ENCODE measurements around the gene ABTB2. TPM values are rescaled to one million over a fixed set of nuclear protein-coding genes. Genes with fewer than 3 reads are reported as not detected.

Gene ABTB2
- total and polyA plus RNA-seq, 7 donors, result 4.5 to 24.7 (median 18.5) TPM

- Histone ChIP-seq H3K9me3 (no peaks in the 10 kb centered on the region), H3K4me1 (no peaks in the 10 kb centered on the region), H3K4me3 (no peak overlapping the region), H3K36me3 (ENCODE audit: insufficient read depth in 1 of 2, low read depth in 1 of 2) (peaks cover 6 to 100% of the 10 kb centered on the region in 2 donors), H3K27ac (no peak overlapping the region), H3K27me3 (ENCODE audit: insufficient read depth in 3 of 3, low read length in 2 of 3) (no peaks in the 10 kb centered on the region)
- TF ChIP-seq CTCF (IDR thresholded peaks at IDR 0.05), result no peak
- 82 to 94% (median 84%) methylated on average over 7 of the region's 7 CpGs for WGBS, 3 donors
- intact Hi-C loops (cut with DNase I), result no loop called here
- ATAC-seq (no peak), DNase-seq (peak in 1 of 2 donors; percentile 45)
Measured at GRCh38 chr11:34149274-34149673, 208.5 kb downstream of the ABTB2 start.

- H3K9me3 ChIP-seq, result no peaks in the 10 kb centered on the region
- peaks cover 6 to 100% of the 10 kb centered on the region in 2 donors for H3K36me3 ChIP-seq (ENCODE audit: insufficient read depth in 1 of 2, low read depth in 1 of 2)
- no peak overlapping the region for H3K27ac ChIP-seq
- ATAC-seq, result peak in 1 of 4 donors; percentile 5
- H3K27me3 ChIP-seq (ENCODE audit: insufficient read depth in 3 of 3, low read length in 2 of 3), result no peaks in the 10 kb centered on the region
- intact Hi-C loops (cut with DNase I), result no loop called here
- no peak for TF ChIP-seq CTCF (IDR thresholded peaks at IDR 0.05)
- no peak for DNase-seq
- H3K4me3 ChIP-seq, result no peak overlapping the region
- WGBS, 3 donors, result 77 to 84% (median 81%) methylated on average over 16 of the region's 16 CpGs
- H3K4me1 ChIP-seq, result no peaks in the 10 kb centered on the region
Measured at GRCh38 chr11:34148504-34149165, 209.2 kb downstream of the ABTB2 start.

GRCh38 chr11:34147581-34147980, 210.2 kb downstream of the ABTB2 start:
- ATAC-seq (no peak), DNase-seq (no peak)
- H3K36me3 ChIP-seq (ENCODE audit: insufficient read depth in 1 of 2, low read depth in 1 of 2), result peaks cover 4 to 100% of the 10 kb centered on the region in 2 donors
- H3K9me3 ChIP-seq, result no peaks in the 10 kb centered on the region
- H3K27ac ChIP-seq, result no peak overlapping the region
- no peak overlapping the region for H3K4me3 ChIP-seq
- intact Hi-C loops (cut with DNase I), result no loop called here
- no peaks in the 10 kb centered on the region for H3K27me3 ChIP-seq (ENCODE audit: insufficient read depth in 3 of 3, low read length in 2 of 3)
- 78 to 89% (median 80%) methylated on average over 8 of the region's 8 CpGs for WGBS, 3 donors
- no peaks in the 10 kb centered on the region for H3K4me1 ChIP-seq
- no peak for TF ChIP-seq CTCF (IDR thresholded peaks at IDR 0.05)

DNA sequence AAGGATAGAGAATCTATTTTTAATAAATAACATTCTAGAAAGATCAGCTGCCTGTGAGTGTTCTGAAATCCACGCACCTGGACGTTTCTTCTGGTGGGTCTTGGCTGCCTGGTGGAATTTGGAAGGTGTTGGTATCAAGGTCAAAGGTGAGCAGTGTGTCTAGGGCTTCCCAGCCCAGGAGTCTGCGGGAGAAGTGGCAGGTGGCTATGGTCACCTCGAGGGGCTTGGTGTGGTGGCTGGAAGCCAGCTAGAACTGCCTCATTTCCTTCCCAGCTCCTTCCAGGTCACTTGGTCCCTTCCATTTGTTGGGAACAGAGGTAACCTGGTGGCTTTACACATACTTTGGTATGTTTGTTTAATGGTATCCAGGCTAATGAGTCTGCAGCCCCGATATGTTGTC, 210.9 kb downstream of the ABTB2 start:
- H3K36me3 ChIP-seq (ENCODE audit: insufficient read depth in 1 of 2, low read depth in 1 of 2), result peaks cover 1 to 100% of the 10 kb centered on the region in 2 donors
- H3K4me3 ChIP-seq, result no peak overlapping the region
- H3K9me3 ChIP-seq, result no peaks in the 10 kb centered on the region
- no peaks in the 10 kb centered on the region for H3K4me1 ChIP-seq
- DNase-seq (no peak), ATAC-seq (no peak)
- intact Hi-C loops (cut with DNase I), result no loop called here
- 69 to 77% (median 72%) methylated on average over 5 of the region's 5 CpGs for WGBS, 3 donors
- TF ChIP-seq CTCF (IDR thresholded peaks at IDR 0.05), result no peak
- H3K27me3 ChIP-seq (ENCODE audit: insufficient read depth in 3 of 3, low read length in 2 of 3), result no peaks in the 10 kb centered on the region
- H3K27ac ChIP-seq, result no peak overlapping the region

- Histone ChIP-seq H3K9me3 (no peaks in the 10 kb centered on the region), H3K27me3 (ENCODE audit: insufficient read depth in 3 of 3, low read length in 2 of 3) (no peaks in the 10 kb centered on the region), H3K36me3 (ENCODE audit: insufficient read depth in 1 of 2, low read depth in 1 of 2) (peaks cover 0 to 100% of the 10 kb centered on the region in 2 donors), H3K27ac (no peak overlapping the region), H3K4me3 (no peak overlapping the region), H3K4me1 (no peaks in the 10 kb centered on the region)
- TF ChIP-seq CTCF (IDR thresholded peaks at IDR 0.05), result no peak
- DNase-seq (no peak), ATAC-seq (no peak)
- intact Hi-C loops (cut with DNase I), result no loop called here
- 90 to 91% (median 91%) methylated on average over 12 of the region's 12 CpGs for WGBS, 3 donors
Measured at GRCh38 chr11:34146411-34146810, 211.4 kb downstream of the ABTB2 start.

Data from psoas muscle (tissue), 8 donors.